Ovary (tissue), 3 donors: Measurements from ENCODE around the gene ENOX1.

ENCODE experiments used
- CTCF ChIP-seq, 3 donors: fragments of 450-650 bp in 2 of 3; fragments of 200-600 bp in 1 of 3; IDR thresholded peaks; one replicate each; pipeline versions ENCODE4 v1.5.1 to v1.8.0; 2016 to 2022; ENCODE audit warnings: antibody characterized with exemption in 3 of 3, mild to moderate bottlenecking in 1 of 3
- POLR2A ChIP-seq: fragments of 450-650 bp; IDR thresholded peaks from one replicate; pipeline ENCODE4 v1.6.1; 2017; ENCODE audit warnings: antibody characterized with exemption, mild to moderate bottlenecking, moderate library complexity
- donor health status: DM: no; HTN: no; CAD: no.

GRCh38 chr13:43757266-43757665, 29.5 kb downstream of the ENOX1 start:
- no peak for TF ChIP-seq CTCF (IDR thresholded peaks at IDR 0.05)
- no peak for TF ChIP-seq POLR2A
